Measurements from ENCODE around the gene ZNF579.

ZNF579 gene

DNA sequence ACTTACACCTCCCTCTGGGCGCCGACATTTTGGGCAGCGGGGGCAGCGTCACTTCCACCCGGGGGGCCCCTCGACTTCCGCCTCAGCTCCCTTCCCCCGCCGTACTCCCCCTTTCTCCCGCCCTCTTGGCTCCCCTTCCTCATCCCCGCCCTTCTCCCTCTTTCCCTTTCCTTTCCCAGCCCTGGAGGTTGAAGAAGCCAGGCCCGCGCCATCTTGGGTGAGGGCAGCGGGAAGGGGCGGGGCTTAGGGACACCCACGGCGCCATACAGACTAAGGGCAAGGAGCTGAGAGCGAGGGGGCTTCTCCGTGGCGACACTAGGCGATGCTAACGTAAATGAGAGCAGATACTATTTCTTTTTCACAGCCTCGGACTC is 18.8 kb upstream of the ZNF579 start, which contains the start of gene FIZ1:
Gene FIZ1, minus strand, starts transcription at position 50 of the 374 bp plus-strand sequence. CDS start 1,652 bp downstream, outside the sequence.
- H3K36me3 ChIP-seq (ENCODE audit: insufficient read depth, insufficient read length, low read length): peaks cover 30% of the 10 kb centered on the region
- H3K9ac ChIP-seq (ENCODE audit: insufficient read length, low read depth): peak within 1 kb of the TSS; percentile 97
- no peaks in the 10 kb centered on the region for H3K4me1 ChIP-seq (ENCODE audit: insufficient read depth, insufficient read length)
- peak within 1 kb of the TSS; percentile 75 for H3K4me3 ChIP-seq (ENCODE audit: insufficient read length, low read depth)
- TF ChIP-seq SUZ12 (IDR thresholded peaks at IDR 0.05; ENCODE audit: extremely low read depth, insufficient read depth, insufficient read length) (no peak), ZNF274 (IDR thresholded peaks at IDR 0.05; ENCODE audit: low read depth, low read length) (no peak), YY1 (IDR thresholded peaks at IDR 0.05; ENCODE audit: insufficient read depth, insufficient read length) (no peak)
- no peaks in the 10 kb centered on the region for H3K9me3 ChIP-seq (ENCODE audit: insufficient read depth, low read length)
- H3K27me3 ChIP-seq (ENCODE audit: insufficient read depth, insufficient read length): no peaks in the 10 kb centered on the region
- DNase-seq (ENCODE audit: low read depth, low spot score): peak; percentile 96

DNA sequence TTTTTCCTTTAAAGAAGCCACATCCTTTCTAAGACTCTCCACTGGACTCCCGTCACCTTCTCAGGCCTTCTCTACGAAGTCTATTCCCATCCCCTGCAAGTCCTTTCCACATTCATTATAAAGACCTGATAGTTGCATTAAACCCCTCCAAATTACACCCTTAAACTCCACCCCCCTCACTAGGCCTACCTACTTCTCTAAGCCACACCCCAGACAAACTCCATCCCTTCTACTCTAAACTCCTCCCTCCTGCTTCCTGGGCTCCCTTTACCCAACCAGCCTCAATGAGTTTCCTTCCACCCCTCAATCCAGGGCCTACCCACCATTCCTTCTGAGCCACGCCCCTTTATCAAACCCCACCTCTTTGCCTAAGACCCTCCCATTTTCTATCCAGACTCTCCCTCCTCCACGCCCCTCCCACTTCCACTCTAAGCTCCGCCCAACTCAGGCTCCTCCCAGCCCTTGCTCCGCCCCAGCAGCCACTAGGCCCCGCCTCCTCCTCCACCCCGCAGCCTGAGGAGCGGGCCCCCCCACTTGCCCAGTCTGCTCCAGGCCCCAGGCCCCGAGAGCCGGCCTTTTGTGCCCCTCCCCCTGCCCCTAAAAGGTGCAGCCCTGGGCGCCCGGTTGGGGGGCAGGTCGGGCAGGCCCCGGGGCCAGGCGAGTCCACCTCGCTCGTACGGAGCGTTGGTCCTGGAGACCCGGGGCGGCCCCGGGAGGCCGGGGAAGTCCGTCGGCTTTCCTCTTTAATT is 18.2 kb upstream of the ZNF579 start:
- Histone ChIP-seq H3K4me3 (ENCODE audit: insufficient read length, low read depth) (peak overlapping the region; percentile 75), H3K36me3 (ENCODE audit: insufficient read depth, insufficient read length, low read length) (peaks cover 31% of the 10 kb centered on the region), H3K27me3 (ENCODE audit: insufficient read depth, insufficient read length) (no peaks in the 10 kb centered on the region), H3K9me3 (ENCODE audit: insufficient read depth, low read length) (no peaks in the 10 kb centered on the region), H3K9ac (ENCODE audit: insufficient read length, low read depth) (peak overlapping the region; percentile 77), H3K4me1 (ENCODE audit: insufficient read depth, insufficient read length) (no peaks in the 10 kb centered on the region)
- TF ChIP-seq YY1 (IDR thresholded peaks at IDR 0.05; ENCODE audit: insufficient read depth, insufficient read length): no peak
- peak; percentile 89 for DNase-seq (ENCODE audit: low read depth, low spot score)

- Histone ChIP-seq H3K9ac (ENCODE audit: insufficient read length, low read depth) (no peak overlapping the region), H3K4me3 (ENCODE audit: insufficient read length, low read depth) (no peak overlapping the region), H3K9me3 (ENCODE audit: insufficient read depth, low read length) (no peaks in the 10 kb centered on the region), H3K36me3 (ENCODE audit: insufficient read depth, insufficient read length, low read length) (peaks cover 37% of the 10 kb centered on the region), H3K4me1 (ENCODE audit: insufficient read depth, insufficient read length) (no peaks in the 10 kb centered on the region), H3K27me3 (ENCODE audit: insufficient read depth, insufficient read length) (no peaks in the 10 kb centered on the region)
- no peak for DNase-seq (ENCODE audit: low read depth, low spot score)
- no peak for TF ChIP-seq SUZ12 (IDR thresholded peaks at IDR 0.05; ENCODE audit: extremely low read depth, insufficient read depth, insufficient read length)
- TF ChIP-seq ZNF274 (IDR thresholded peaks at IDR 0.05; ENCODE audit: low read depth, low read length): no peak
- no peak for TF ChIP-seq YY1 (IDR thresholded peaks at IDR 0.05; ENCODE audit: insufficient read depth, insufficient read length)
Measured at GRCh38 chr19:55598034-55598433, 17.4 kb upstream of the ZNF579 start.

GRCh38 chr19:55597501-55597921 is 16.9 kb upstream of the ZNF579 start:
- H3K9me3 ChIP-seq (ENCODE audit: insufficient read depth, low read length): no peaks in the 10 kb centered on the region
- H3K36me3 ChIP-seq (ENCODE audit: insufficient read depth, insufficient read length, low read length): peaks cover 40% of the 10 kb centered on the region
- no peak for TF ChIP-seq ZNF274 (IDR thresholded peaks at IDR 0.05; ENCODE audit: low read depth, low read length)
- no peak for TF ChIP-seq SUZ12 (IDR thresholded peaks at IDR 0.05; ENCODE audit: extremely low read depth, insufficient read depth, insufficient read length)
- TF ChIP-seq YY1 (IDR thresholded peaks at IDR 0.05; ENCODE audit: insufficient read depth, insufficient read length): no peak
- no peaks in the 10 kb centered on the region for H3K4me1 ChIP-seq (ENCODE audit: insufficient read depth, insufficient read length)
- no peak for DNase-seq (ENCODE audit: low read depth, low spot score)
- no peaks in the 10 kb centered on the region for H3K27me3 ChIP-seq (ENCODE audit: insufficient read depth, insufficient read length)
- H3K9ac ChIP-seq (ENCODE audit: insufficient read length, low read depth): no peak overlapping the region
- H3K4me3 ChIP-seq (ENCODE audit: insufficient read length, low read depth): no peak overlapping the region

GRCh38 chr19:55596304-55596703 is 15.7 kb upstream of the ZNF579 start:
- Histone ChIP-seq H3K27me3 (ENCODE audit: insufficient read depth, insufficient read length) (no peaks in the 10 kb centered on the region), H3K9me3 (ENCODE audit: insufficient read depth, low read length) (no peaks in the 10 kb centered on the region), H3K36me3 (ENCODE audit: insufficient read depth, insufficient read length, low read length) (peaks cover 47% of the 10 kb centered on the region), H3K4me1 (ENCODE audit: insufficient read depth, insufficient read length) (no peaks in the 10 kb centered on the region), H3K9ac (ENCODE audit: insufficient read length, low read depth) (no peak overlapping the region), H3K4me3 (ENCODE audit: insufficient read length, low read depth) (no peak overlapping the region)
- TF ChIP-seq ZNF274 (IDR thresholded peaks at IDR 0.05; ENCODE audit: low read depth, low read length) (no peak), YY1 (IDR thresholded peaks at IDR 0.05; ENCODE audit: insufficient read depth, insufficient read length) (no peak), SUZ12 (IDR thresholded peaks at IDR 0.05; ENCODE audit: extremely low read depth, insufficient read depth, insufficient read length) (no peak)
- DNase-seq (ENCODE audit: low read depth, low spot score): no peak

DNA sequence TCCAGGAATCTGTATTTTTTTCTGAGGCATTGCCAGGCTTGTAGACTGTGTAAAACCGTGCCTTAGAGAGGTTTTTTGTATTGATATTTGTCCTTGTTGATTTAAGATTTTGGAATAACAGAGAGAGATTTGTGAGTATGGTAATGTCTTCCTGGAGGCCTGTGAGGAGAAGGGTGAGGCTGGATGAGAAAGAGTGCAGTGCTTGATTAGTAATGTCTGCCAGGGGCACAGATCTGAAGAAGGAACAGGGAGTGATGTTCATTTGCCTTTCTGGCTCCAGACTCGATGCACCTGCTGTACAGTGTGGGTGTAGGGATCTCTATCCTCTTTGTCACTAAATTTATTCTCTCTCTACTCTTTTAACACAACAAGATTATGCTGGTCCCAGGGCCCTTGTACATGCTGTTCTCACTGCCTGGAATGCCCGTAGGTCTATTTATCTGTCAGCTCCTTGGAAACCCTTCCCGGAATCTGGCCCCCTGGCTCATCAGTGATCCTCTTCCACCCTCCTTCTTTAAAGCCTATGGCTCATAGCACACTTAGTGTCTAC is 14.4 kb upstream of the ZNF579 start:
- no peak for DNase-seq (ENCODE audit: low read depth, low spot score)
- Histone ChIP-seq H3K4me1 (ENCODE audit: insufficient read depth, insufficient read length) (peaks cover 1% of the 10 kb centered on the region), H3K4me3 (ENCODE audit: insufficient read length, low read depth) (no peak overlapping the region), H3K36me3 (ENCODE audit: insufficient read depth, insufficient read length, low read length) (peaks cover 47% of the 10 kb centered on the region), H3K27me3 (ENCODE audit: insufficient read depth, insufficient read length) (no peaks in the 10 kb centered on the region), H3K9me3 (ENCODE audit: insufficient read depth, low read length) (no peaks in the 10 kb centered on the region), H3K9ac (ENCODE audit: insufficient read length, low read depth) (no peak overlapping the region)
- no peak for TF ChIP-seq YY1 (IDR thresholded peaks at IDR 0.05; ENCODE audit: insufficient read depth, insufficient read length)
- TF ChIP-seq ZNF274 (IDR thresholded peaks at IDR 0.05; ENCODE audit: low read depth, low read length): no peak
- no peak for TF ChIP-seq SUZ12 (IDR thresholded peaks at IDR 0.05; ENCODE audit: extremely low read depth, insufficient read depth, insufficient read length)

DNA sequence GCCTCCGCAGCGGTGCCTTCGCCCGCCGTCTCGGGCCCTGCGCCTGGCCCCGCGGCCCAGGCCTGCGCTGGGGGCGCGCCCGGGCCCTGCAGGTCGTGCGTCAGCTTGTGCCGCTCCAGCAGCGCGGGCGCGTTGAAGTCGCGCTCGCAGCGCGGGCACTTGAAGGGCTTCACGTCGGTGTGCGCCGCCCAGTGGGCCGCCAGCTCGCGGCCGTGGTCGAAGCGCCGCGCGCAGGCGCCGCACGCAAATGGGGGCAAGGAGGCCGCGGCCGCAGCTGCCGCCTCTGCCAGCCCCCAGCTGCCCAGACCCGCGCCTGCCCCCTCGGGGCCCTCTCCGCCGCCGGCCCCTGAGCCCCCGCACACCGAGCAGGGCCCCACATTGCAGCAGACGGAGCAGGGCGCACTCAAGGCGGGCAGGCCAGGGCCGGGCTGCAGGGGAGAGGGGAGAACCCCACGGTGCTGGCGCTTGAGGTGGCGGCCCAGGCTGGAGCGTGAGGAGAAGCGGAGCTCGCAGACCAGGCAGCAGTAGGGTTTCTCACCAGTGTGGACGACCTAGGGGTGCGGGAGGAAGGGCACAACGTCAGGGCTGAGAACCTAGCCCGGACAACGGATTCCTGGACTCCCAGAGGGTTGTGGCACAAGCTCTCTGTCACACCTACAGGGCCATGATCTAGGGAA is 12.6 kb upstream of the ZNF579 start:
- DNase-seq (ENCODE audit: low read depth, low spot score): no peak
- TF ChIP-seq SUZ12 (IDR thresholded peaks at IDR 0.05; ENCODE audit: extremely low read depth, insufficient read depth, insufficient read length) (no peak), ZNF274 (IDR thresholded peaks at IDR 0.05; ENCODE audit: low read depth, low read length) (no peak), YY1 (IDR thresholded peaks at IDR 0.05; ENCODE audit: insufficient read depth, insufficient read length) (no peak)
- H3K9ac ChIP-seq (ENCODE audit: insufficient read length, low read depth): no peak overlapping the region
- H3K9me3 ChIP-seq (ENCODE audit: insufficient read depth, low read length): no peaks in the 10 kb centered on the region
- peaks cover 47% of the 10 kb centered on the region for H3K36me3 ChIP-seq (ENCODE audit: insufficient read depth, insufficient read length, low read length)
- no peak overlapping the region for H3K4me3 ChIP-seq (ENCODE audit: insufficient read length, low read depth)
- H3K4me1 ChIP-seq (ENCODE audit: insufficient read depth, insufficient read length): peaks cover 4% of the 10 kb centered on the region
- no peaks in the 10 kb centered on the region for H3K27me3 ChIP-seq (ENCODE audit: insufficient read depth, insufficient read length)

All from NT2/D1 (cell line).